HG03558 (cell line): ENCODE results near the gene FKBP6.
"Not testable (repeated sequence)": the region's sequence is repeated elsewhere in the genome, so short reads cannot be mapped to it uniquely, and the experiment has no call there.

Source experiments
- ATAC-seq: cut with Tn5 transposase; IDR thresholded peaks from one replicate; pipeline ENCODE4 v1.9.1; 2021; ENCODE audit warnings: moderate number of reproducible peaks; ENCODE audit not compliant: unreplicated experiment; ENCODE audit errors: extremely low read depth

FKBP6 gene

GRCh38 chr7:73323434-73324080 is 4.4 kb upstream of the FKBP6 start:
- ATAC-seq, result not testable (repeated sequence)

- not testable (repeated sequence) for ATAC-seq
Measured at GRCh38 chr7:73324081-73324845, 3.7 kb upstream of the FKBP6 start.

GRCh38 chr7:73325424-73325823 is 2.5 kb upstream of the FKBP6 start:
- ATAC-seq, result not testable (repeated sequence)

- ATAC-seq, result not testable (repeated sequence)
Measured at GRCh38 chr7:73327449-73327848, 512 bp upstream of the FKBP6 start.

- ATAC-seq, result no peak
Measured at GRCh38 chr7:73328696-73329095, 735 bp downstream of the FKBP6 start.

GRCh38 chr7:73329861-73330581 is 2.1 kb downstream of the FKBP6 start:
- ATAC-seq, result no peak

GRCh38 chr7:73330772-73331171 is 2.8 kb downstream of the FKBP6 start:
- ATAC-seq, result no peak

- ATAC-seq, result no peak
Measured at GRCh38 chr7:73332447-73332846, 4.5 kb downstream of the FKBP6 start.

- no peak for ATAC-seq
Measured at GRCh38 chr7:73338321-73338720, 10.4 kb downstream of the FKBP6 start.

GRCh38 chr7:73340514-73340913 is 12.6 kb downstream of the FKBP6 start:
- ATAC-seq, result no peak

GRCh38 chr7:73341877-73342276 is 13.9 kb downstream of the FKBP6 start:
- ATAC-seq, result no peak

- ATAC-seq, result no peak
Measured at GRCh38 chr7:73342645-73343044, 14.7 kb downstream of the FKBP6 start.

- ATAC-seq, result no peak
Measured at GRCh38 chr7:73343671-73344380, 15.9 kb downstream of the FKBP6 start.

GRCh38 chr7:73345538-73345937 is 17.6 kb downstream of the FKBP6 start:
- ATAC-seq, result no peak

GRCh38 chr7:73345951-73346350 is 18.0 kb downstream of the FKBP6 start:
- no peak for ATAC-seq

- ATAC-seq, result no peak
Measured at GRCh38 chr7:73349763-73350162, 21.8 kb downstream of the FKBP6 start.

- ATAC-seq, result no peak
Measured at GRCh38 chr7:73350306-73351068, 22.5 kb downstream of the FKBP6 start.

- ATAC-seq, result no peak
Measured at GRCh38 chr7:73351447-73352167, 23.6 kb downstream of the FKBP6 start.

GRCh38 chr7:73352784-73353183 is 24.8 kb downstream of the FKBP6 start:
- ATAC-seq, result no peak
